Fibroblast of lung (primary cell): ENCODE data around the gene HDAC8. TPM values are rescaled to one million over a fixed set of nuclear protein-coding genes. Genes with fewer than 3 reads are reported as not detected.

ENCODE experiments used
- DNase-seq, 2 donors: peaks; one replicate each; pipeline versions ENCODE4 v3.0.0 to v3.0.0-alpha.2; 2010; ENCODE audit warnings: low read depth in 2 of 2
- H2AFZ ChIP-seq: 2 replicates; pipeline ENCODE4 v1.5.1; 2012; ENCODE audit warnings: low read length, control low read depth, inconsistent platforms
- H3K27ac ChIP-seq: 2 replicates; pipeline ENCODE4 v1.5.1; 2011; ENCODE audit warnings: low read length, control low read depth; ENCODE audit not compliant: insufficient read depth
- H3K27me3 ChIP-seq: 2 replicates; pipeline ENCODE4 v1.5.1; 2011; ENCODE audit warnings: mild to moderate bottlenecking, low read length; ENCODE audit not compliant: control insufficient read depth, insufficient read depth
- H3K36me3 ChIP-seq: 2 replicates; pipeline ENCODE4 v1.5.1; 2011; ENCODE audit warnings: low read length; ENCODE audit not compliant: control insufficient read depth, insufficient read depth
- H3K4me1 ChIP-seq: 2 replicates; pipeline ENCODE4 v1.5.1; 2011; ENCODE audit warnings: low read length; ENCODE audit not compliant: control insufficient read depth, insufficient read depth; ENCODE audit errors: extremely low read depth
- H3K4me2 ChIP-seq: 2 replicates; pipeline ENCODE4 v1.5.1; 2011; ENCODE audit warnings: low read length, control low read depth; ENCODE audit not compliant: insufficient read depth; ENCODE audit errors: extremely low read depth
- H3K4me3 ChIP-seq, 4 experiments: fragments of 200-600 bp in 1 of 4; sonication (generic) in 1 of 4; replicated peaks in 1 of 4; 2 replicates each; pipeline ENCODE4 v1.5.1; 2011 to 2016; ENCODE audit warnings: low read length in 4 of 4, low read depth in 3 of 4, mild to moderate bottlenecking in 3 of 4, control low read depth in 2 of 4, inconsistent platforms in 1 of 4, mixed read lengths in 1 of 4; ENCODE audit not compliant: insufficient read depth in 1 of 4; ENCODE audit errors: control extremely low read depth in 1 of 4
- H3K79me2 ChIP-seq: 2 replicates; pipeline ENCODE4 v1.5.1; 2012; ENCODE audit warnings: mild to moderate bottlenecking, low read length, inconsistent platforms; ENCODE audit not compliant: control insufficient read depth, insufficient read depth
- H3K9ac ChIP-seq: 2 replicates; pipeline ENCODE4 v1.5.1; 2011; ENCODE audit warnings: mild to moderate bottlenecking, low read length, control low read depth; ENCODE audit not compliant: insufficient read depth
- H3K9me3 ChIP-seq: 2 replicates; pipeline ENCODE4 v1.5.1; 2012; ENCODE audit warnings: low read depth, low read length; ENCODE audit not compliant: control insufficient read depth, insufficient read depth
- H4K20me1 ChIP-seq: 2 replicates; pipeline ENCODE4 v1.5.1; 2011; ENCODE audit warnings: low read length; ENCODE audit not compliant: control insufficient read depth, insufficient read depth; ENCODE audit errors: extremely low read depth
- EZH2 ChIP-seq: IDR thresholded peaks from 2 replicates; pipeline ENCODE4 v1.5.1; 2012; ENCODE audit warnings: low read length, control low read depth, mild to moderate bottlenecking; ENCODE audit errors: missing control alignments
- polyA plus RNA-seq, 2 donors: library from polyadenylated mRNA; depleted of rRNA in 1 of 2; stranded (reverse) in 1 of 2; unstranded in 1 of 2; fragments of >200 nt; gene quantifications; 2 replicates each; pipeline ENCODE4 v1.2.1, GENCODE V29; 2011 to 2012; ENCODE audit warnings: missing spikeins in 1 of 2
- total RNA-seq: library from RNA; depleted of rRNA; stranded (reverse); fragments of >200 nt; gene quantifications from 2 replicates; pipeline ENCODE4 v1.2.1, GENCODE V29; 2014
- TF ChIP-seq, protein P1 (sequence below), 2 donors: IDR thresholded peaks in 1 of 2; conservative IDR thresholded peaks in 1 of 2; 1 replicate in 1 of 2; 2 replicates in 1 of 2; pipeline ENCODE4 v1.5.1; 2011 to 2012; ENCODE audit warnings: low read length in 2 of 2, control low read depth in 1 of 2, inconsistent platforms in 1 of 2, low read depth in 1 of 2, mild to moderate bottlenecking in 1 of 2

The HDAC8 gene
- total and polyA plus RNA-seq, 2 donors (not counting 1 experiment from before 2014, with no cell fraction given) = 25.9 TPM

DNA sequence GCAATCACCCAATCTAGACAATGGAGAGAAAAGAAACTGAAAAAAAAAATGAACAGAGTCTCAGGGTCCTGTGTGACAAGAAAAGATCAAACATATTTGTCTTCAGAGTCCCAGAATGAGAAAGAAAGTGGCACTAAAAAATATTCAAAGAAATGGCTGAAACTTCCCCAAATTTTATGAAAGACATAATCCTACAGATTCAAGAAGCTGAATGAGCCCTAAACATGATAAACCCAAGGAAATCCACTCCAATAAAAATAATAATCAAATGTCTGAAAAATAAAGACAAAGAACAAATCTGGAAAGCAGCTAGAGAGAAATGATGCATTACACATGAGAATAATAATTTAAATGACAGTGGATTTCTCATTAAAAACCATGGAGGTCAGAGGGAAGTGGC lies 136.6 kb downstream of the HDAC8 start:
- Histone ChIP-seq H3K27ac (no peak overlapping the region), H3K4me3 (no peak overlapping the region), H3K9ac (no peak overlapping the region), H3K36me3 (no peaks in the 10 kb centered on the region), H3K79me2 (no peaks in the 10 kb centered on the region), H3K4me1 (no peaks in the 10 kb centered on the region), H2AFZ (no peak overlapping the region), H3K9me3 (no peaks in the 10 kb centered on the region), H3K4me2 (no peak overlapping the region), H3K27me3 (no peaks in the 10 kb centered on the region), H4K20me1 (no peaks in the 10 kb centered on the region)
- TF ChIP-seq EZH2 = no peak
- TF ChIP-seq, protein P1, sequence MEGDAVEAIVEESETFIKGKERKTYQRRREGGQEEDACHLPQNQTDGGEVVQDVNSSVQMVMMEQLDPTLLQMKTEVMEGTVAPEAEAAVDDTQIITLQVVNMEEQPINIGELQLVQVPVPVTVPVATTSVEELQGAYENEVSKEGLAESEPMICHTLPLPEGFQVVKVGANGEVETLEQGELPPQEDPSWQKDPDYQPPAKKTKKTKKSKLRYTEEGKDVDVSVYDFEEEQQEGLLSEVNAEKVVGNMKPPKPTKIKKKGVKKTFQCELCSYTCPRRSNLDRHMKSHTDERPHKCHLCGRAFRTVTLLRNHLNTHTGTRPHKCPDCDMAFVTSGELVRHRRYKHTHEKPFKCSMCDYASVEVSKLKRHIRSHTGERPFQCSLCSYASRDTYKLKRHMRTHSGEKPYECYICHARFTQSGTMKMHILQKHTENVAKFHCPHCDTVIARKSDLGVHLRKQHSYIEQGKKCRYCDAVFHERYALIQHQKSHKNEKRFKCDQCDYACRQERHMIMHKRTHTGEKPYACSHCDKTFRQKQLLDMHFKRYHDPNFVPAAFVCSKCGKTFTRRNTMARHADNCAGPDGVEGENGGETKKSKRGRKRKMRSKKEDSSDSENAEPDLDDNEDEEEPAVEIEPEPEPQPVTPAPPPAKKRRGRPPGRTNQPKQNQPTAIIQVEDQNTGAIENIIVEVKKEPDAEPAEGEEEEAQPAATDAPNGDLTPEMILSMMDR (conservative IDR thresholded peaks at IDR 0.05 in 1 of 2, IDR thresholded peaks at IDR 0.05 in 1 of 2; ENCODE audit: low read depth in 1 of 2, low read length in 2 of 2) = no peak
- DNase-seq = no peak

DNA sequence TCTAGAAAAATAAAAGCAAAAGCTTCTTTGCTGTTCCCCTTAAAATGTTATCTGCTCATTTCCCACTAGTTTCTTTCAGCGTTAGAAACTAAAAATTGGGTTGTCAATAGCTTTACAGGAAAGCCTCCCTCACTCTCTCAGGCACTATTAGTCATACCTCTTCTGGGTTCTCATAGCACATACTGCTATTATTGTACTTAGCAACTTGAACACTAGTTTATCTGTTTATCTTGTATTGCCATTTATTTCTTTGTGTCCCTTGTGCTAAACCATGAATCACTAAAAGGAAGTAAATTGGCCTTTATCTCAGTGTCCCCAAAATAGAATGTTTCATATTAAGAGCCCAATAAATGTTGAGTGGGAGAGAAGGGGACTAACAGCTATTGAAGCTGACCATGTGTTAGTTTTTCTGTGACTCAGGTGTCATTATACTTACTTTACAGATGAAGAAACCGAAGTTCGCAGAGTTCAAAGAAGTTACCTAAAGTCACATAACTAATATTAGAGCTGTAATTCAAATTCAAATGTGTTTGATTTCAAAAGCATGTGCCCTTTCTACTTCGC lies 142.2 kb downstream of the HDAC8 start:
- H3K36me3 ChIP-seq = no peaks in the 10 kb centered on the region
- no peak for TF ChIP-seq EZH2
- TF ChIP-seq, protein P1 (conservative IDR thresholded peaks at IDR 0.05 in 1 of 2, IDR thresholded peaks at IDR 0.05 in 1 of 2; ENCODE audit: low read depth in 1 of 2, low read length in 2 of 2) = no peak
- no peaks in the 10 kb centered on the region for H4K20me1 ChIP-seq
- no peak overlapping the region for H3K27ac ChIP-seq
- no peaks in the 10 kb centered on the region for H3K4me1 ChIP-seq
- no peak overlapping the region for H3K4me3 ChIP-seq
- H3K9me3 ChIP-seq = no peaks in the 10 kb centered on the region
- peak in 1 of 2 donors; percentile 3 for DNase-seq
- no peak overlapping the region for H3K9ac ChIP-seq
- H3K4me2 ChIP-seq = no peak overlapping the region
- no peaks in the 10 kb centered on the region for H3K79me2 ChIP-seq
- H2AFZ ChIP-seq = no peak overlapping the region
- no peaks in the 10 kb centered on the region for H3K27me3 ChIP-seq

DNA sequence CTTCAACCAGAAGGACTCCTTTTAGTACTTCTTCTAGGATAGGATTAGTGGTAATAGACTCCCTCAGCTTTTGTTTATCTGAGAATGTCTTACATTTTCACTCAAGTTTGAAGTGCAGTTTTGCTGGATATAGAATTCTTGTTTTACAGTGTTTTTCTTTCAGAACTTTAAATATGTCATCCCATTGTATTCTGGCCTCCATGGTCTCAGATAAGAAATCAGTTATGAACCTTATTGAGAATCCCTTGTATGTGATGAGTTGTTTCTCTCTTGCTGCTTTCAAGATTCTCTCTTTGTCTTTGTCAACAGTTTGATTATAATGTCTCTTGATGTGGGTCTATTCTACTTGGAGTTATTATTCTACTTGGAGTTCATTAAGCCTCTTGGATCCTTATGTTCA lies 150.8 kb downstream of the HDAC8 start:
- no peak for TF ChIP-seq EZH2
- TF ChIP-seq, protein P1 (conservative IDR thresholded peaks at IDR 0.05 in 1 of 2, IDR thresholded peaks at IDR 0.05 in 1 of 2; ENCODE audit: low read depth in 1 of 2, low read length in 2 of 2) = no peak
- Histone ChIP-seq H3K9me3 (no peaks in the 10 kb centered on the region), H3K27me3 (no peaks in the 10 kb centered on the region), H3K4me3 (no peak overlapping the region), H3K36me3 (no peaks in the 10 kb centered on the region), H3K4me2 (no peak overlapping the region), H4K20me1 (no peaks in the 10 kb centered on the region), H2AFZ (no peak overlapping the region), H3K9ac (no peak overlapping the region), H3K27ac (no peak overlapping the region), H3K79me2 (no peaks in the 10 kb centered on the region), H3K4me1 (no peaks in the 10 kb centered on the region)
- DNase-seq = no peak
